ENCODE data around the gene SNX19.

DNA sequence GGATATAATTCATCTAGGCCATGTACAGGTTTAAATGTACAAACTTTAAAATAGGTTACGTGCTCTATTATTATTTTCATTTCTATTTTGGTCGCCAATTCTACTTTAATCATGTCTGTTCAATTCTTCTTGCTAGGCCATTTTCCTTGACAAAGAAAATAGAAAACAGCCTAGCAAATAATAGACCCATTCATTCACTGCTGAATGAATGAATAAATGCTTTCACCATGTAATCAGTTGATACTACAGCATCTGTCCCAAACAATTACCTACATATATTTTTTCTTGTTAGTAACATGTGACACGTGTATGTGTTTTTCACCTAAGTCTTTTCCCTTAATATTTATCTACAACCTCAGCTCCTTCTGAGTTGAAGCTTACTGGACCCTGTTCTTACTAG lies 27.5 kb downstream of the SNX19 start:
- TF ChIP-seq REST (IDR thresholded peaks at IDR 0.05; ENCODE audit: unreplicated experiment) (no peak), NANOG (IDR thresholded peaks at IDR 0.05; ENCODE audit: borderline replicate concordance) (no peak), CTCF (conservative IDR thresholded peaks at IDR 0.05; ENCODE audit: low read depth in 2 of 2) (no peak), STAT1 (IDR thresholded peaks at IDR 0.05; ENCODE audit: unreplicated experiment) (no peak), POLR2AphosphoS5 (IDR thresholded peaks at IDR 0.05; ENCODE audit: low read depth) (no peak), EZH2 (IDR thresholded peaks at IDR 0.05; ENCODE audit: low read depth, unreplicated experiment) (no peak), ZNF114 (CRISPR knock-in tag; IDR thresholded peaks at IDR 0.05) (no peak), CREB1 (CRISPR knock-in tag; IDR thresholded peaks at IDR 0.05; ENCODE audit: low read depth) (no peak), EZH2phosphoT487 (IDR thresholded peaks at IDR 0.05; ENCODE audit: unreplicated experiment) (no peak), JUNB (IDR thresholded peaks at IDR 0.05; ENCODE audit: unreplicated experiment) (no peak)
- TF ChIP-seq, protein P1, sequence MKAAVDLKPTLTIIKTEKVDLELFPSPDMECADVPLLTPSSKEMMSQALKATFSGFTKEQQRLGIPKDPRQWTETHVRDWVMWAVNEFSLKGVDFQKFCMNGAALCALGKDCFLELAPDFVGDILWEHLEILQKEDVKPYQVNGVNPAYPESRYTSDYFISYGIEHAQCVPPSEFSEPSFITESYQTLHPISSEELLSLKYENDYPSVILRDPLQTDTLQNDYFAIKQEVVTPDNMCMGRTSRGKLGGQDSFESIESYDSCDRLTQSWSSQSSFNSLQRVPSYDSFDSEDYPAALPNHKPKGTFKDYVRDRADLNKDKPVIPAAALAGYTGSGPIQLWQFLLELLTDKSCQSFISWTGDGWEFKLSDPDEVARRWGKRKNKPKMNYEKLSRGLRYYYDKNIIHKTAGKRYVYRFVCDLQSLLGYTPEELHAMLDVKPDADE (IDR thresholded peaks at IDR 0.05): no peak

Data from GM23338 (cell line).